GM12878 (cell line): ENCODE data around the gene INSIG1. TPM values are rescaled to one million over a fixed set of nuclear protein-coding genes. Genes with fewer than 3 reads are reported as not detected.

ENCODE experiments used
- BMI1 ChIP-seq: fragments of 450-650 bp; IDR thresholded peaks from 2 replicates; pipeline ENCODE4 v1.6.1; 2016; ENCODE audit warnings: mild to moderate bottlenecking, moderate library complexity, borderline replicate concordance
- CBX5 ChIP-seq: sonication (generic); IDR thresholded peaks from 2 replicates; pipeline ENCODE4 v1.6.1; 2016; ENCODE audit warnings: low read depth, moderate library complexity, mild to moderate bottlenecking, inconsistent platforms
- HDAC6 ChIP-seq: fragments of 200-600 bp; sonication (generic); IDR thresholded peaks from one replicate; pipeline ENCODE4 v1.8.0; 2017; ENCODE audit warnings: antibody characterized with exemption; ENCODE audit not compliant: unreplicated experiment
- SMC3 ChIP-seq: IDR thresholded peaks from 2 replicates; pipeline ENCODE4 v1.6.1; 2011; ENCODE audit warnings: low read length, improper control_type of control experiment, borderline replicate concordance
- TAF1 ChIP-seq: IDR thresholded peaks from 2 replicates; pipeline ENCODE4 v1.6.1; 2011; ENCODE audit warnings: mild to moderate bottlenecking, low read depth, low read length, borderline replicate concordance
- polyA plus RNA-seq, 11 experiments: library from polyadenylated mRNA; depleted of rRNA in 4 of 11; unstranded in 6 of 11; stranded (reverse) in 5 of 11; fragments of >200 nt; fragmentation: Nextera tagmentation in 4 of 11; fragmentation: Illumina TruSeq in 1 of 11; extraction: Ambion mirVana in 4 of 11; extraction: Trizol in 1 of 11; gene quantifications; 1 replicate in 1 of 11; 2 replicates in 10 of 11; pipeline versions ENCODE4 v1.2.1 to v1.2.3, GENCODE V29; 2011 to 2016; ENCODE audit warnings: inconsistent platforms in 2 of 11, missing spikeins in 2 of 11, low read depth in 1 of 11
- total RNA-seq, 4 experiments: library from RNA; depleted of rRNA in 3 of 4; stranded (reverse); fragments of >200 nt in 3 of 4; fragmentation: Illumina TruSeq in 1 of 4; extraction: Trizol in 1 of 4; gene quantifications; 2 replicates each; pipeline versions ENCODE4 v1.2.1 to v1.2.3, GENCODE V29; 2013 to 2021
- TF ChIP-seq, protein P1 (sequence below): fragments of 450-650 bp; IDR thresholded peaks from 2 replicates; pipeline ENCODE4 v1.6.1; 2017; ENCODE audit warnings: mild to moderate bottlenecking, moderate library complexity
- TF ChIP-seq, protein P2 (sequence below): fragments of 450-650 bp; IDR thresholded peaks from 2 replicates; pipeline ENCODE4 v1.6.1; 2018; ENCODE audit warnings: mild to moderate bottlenecking, low read depth, moderate library complexity; ENCODE audit not compliant: partially characterized antibody

Gene INSIG1
- total and polyA plus RNA-seq, 10 of the 15 experiments (the other 5 are each of a cell fraction or from before 2014, with no cell fraction given) = 29.6 to 168 (median 91.1) TPM

DNA sequence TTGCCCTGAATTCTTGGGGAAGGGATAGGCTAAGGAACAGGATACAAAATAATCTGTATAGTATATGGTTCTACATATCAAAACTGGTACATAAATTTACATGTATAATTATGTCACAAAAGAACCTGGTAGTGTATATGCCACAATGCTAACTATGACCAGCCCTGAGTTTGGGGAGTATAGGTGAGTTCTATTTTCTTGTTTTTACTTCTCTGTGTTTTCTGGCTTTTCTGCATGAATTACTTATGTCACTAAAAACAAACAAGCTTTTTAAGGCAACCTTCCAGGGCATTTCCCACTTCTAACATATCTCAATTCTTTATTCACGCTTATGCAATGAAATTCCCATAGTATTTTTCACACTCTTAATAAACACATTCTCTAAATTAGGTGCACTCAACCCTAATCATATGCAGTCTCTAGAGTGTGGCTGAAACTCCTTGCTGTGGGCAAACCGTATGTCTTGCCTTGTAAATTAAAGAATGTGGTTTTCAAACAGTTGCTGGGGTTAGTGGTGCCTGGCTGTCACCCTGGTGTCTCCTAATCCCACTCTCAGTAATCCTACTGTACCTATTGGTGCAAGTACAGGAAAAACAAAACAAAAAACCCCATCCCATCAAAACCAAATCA lies 14.0 kb upstream of the INSIG1 start (continued):
- TF ChIP-seq, protein P1, sequence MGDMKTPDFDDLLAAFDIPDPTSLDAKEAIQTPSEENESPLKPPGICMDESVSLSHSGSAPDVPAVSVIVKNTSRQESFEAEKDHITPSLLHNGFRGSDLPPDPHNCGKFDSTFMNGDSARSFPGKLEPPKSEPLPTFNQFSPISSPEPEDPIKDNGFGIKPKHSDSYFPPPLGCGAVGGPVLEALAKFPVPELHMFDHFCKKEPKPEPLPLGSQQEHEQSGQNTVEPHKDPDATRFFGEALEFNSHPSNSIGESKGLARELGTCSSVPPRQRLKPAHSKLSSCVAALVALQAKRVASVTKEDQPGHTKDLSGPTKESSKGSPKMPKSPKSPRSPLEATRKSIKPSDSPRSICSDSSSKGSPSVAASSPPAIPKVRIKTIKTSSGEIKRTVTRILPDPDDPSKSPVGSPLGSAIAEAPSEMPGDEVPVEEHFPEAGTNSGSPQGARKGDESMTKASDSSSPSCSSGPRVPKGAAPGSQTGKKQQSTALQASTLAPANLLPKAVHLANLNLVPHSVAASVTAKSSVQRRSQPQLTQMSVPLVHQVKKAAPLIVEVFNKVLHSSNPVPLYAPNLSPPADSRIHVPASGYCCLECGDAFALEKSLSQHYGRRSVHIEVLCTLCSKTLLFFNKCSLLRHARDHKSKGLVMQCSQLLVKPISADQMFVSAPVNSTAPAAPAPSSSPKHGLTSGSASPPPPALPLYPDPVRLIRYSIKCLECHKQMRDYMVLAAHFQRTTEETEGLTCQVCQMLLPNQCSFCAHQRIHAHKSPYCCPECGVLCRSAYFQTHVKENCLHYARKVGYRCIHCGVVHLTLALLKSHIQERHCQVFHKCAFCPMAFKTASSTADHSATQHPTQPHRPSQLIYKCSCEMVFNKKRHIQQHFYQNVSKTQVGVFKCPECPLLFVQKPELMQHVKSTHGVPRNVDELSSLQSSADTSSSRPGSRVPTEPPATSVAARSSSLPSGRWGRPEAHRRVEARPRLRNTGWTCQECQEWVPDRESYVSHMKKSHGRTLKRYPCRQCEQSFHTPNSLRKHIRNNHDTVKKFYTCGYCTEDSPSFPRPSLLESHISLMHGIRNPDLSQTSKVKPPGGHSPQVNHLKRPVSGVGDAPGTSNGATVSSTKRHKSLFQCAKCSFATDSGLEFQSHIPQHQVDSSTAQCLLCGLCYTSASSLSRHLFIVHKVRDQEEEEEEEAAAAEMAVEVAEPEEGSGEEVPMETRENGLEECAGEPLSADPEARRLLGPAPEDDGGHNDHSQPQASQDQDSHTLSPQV = no peak
- TF ChIP-seq TAF1 (no peak), SMC3 (no peak), BMI1 (peak; percentile 18; the same call in 1 of the 2 replicates), HDAC6 (no peak), CBX5 (no peak)
- TF ChIP-seq, protein P2, sequence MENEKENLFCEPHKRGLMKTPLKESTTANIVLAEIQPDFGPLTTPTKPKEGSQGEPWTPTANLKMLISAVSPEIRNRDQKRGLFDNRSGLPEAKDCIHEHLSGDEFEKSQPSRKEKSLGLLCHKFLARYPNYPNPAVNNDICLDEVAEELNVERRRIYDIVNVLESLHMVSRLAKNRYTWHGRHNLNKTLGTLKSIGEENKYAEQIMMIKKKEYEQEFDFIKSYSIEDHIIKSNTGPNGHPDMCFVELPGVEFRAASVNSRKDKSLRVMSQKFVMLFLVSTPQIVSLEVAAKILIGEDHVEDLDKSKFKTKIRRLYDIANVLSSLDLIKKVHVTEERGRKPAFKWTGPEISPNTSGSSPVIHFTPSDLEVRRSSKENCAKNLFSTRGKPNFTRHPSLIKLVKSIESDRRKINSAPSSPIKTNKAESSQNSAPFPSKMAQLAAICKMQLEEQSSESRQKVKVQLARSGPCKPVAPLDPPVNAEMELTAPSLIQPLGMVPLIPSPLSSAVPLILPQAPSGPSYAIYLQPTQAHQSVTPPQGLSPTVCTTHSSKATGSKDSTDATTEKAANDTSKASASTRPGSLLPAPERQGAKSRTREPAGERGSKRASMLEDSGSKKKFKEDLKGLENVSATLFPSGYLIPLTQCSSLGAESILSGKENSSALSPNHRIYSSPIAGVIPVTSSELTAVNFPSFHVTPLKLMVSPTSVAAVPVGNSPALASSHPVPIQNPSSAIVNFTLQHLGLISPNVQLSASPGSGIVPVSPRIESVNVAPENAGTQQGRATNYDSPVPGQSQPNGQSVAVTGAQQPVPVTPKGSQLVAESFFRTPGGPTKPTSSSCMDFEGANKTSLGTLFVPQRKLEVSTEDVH = no peak
